NCI-H1417 treated with DMSO at 0.1 percent for 48 hours (cell line): ENCODE measurements around the gene SCNN1G.

ENCODE experiments used
- DNase-seq: peaks from one replicate; lab custom pipeline; 2025; lab: John Stamatoyannopoulos, UW

Gene SCNN1G

GRCh38 chr16:23254338-23254737 lies 71.8 kb downstream of the SCNN1G start:
- no peak for DNase-seq

DNA sequence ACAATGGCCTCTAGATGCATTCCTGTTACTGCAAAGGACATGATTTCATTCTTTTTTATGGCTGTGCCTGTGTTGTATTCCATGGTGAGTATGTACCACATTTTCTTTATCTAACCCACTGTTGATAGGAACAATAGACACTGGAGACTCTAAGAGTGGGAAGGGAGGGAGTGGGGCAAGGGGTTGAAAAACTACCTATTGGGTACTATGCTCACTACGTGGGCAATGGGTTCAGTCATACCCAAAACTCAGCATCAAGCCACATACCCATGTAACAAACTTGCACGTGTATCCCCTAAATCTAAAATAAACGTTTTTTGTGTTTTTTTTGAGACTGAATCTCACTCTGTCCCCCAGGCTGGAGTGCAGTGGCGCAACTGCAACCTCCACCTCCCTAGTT lies 72.5 kb downstream of the SCNN1G start:
- DNase-seq: no peak

- no peak for DNase-seq
These were observed 73.9 kb downstream of the SCNN1G start for GRCh38 chr16:23256440-23256839.

DNA sequence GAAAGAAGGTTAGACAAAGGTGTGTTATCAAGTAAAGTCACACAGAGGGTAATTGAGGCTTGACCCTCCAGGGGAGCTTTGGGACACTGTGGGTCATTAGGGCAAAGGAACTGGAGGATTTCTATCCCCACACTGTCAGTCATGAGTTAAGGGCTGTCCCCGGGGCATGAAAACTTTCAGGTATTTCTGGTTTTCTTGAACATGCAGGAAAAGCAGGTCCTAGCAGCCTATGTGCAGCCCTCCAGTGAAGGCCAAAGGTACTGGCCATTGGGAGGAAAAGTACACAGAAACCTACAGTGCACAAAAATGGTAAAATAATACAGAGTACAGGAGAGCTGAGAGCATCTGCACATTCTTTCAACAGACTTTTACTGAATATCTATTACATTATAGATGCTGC lies 75.1 kb downstream of the SCNN1G start:
- DNase-seq: no peak

- no peak for DNase-seq
These were observed 76.3 kb downstream of the SCNN1G start for GRCh38 chr16:23258919-23259237.
